HG03457 (cell line): ENCODE data around the gene IL18RAP.

Source experiments
- ATAC-seq: cut with Tn5 transposase; IDR thresholded peaks from one replicate; pipeline ENCODE4 v1.9.1; 2021; ENCODE audit warnings: moderate number of reproducible peaks; ENCODE audit not compliant: unreplicated experiment

The IL18RAP gene

GRCh38 chr2:102492006-102492405 is 69.0 kb downstream of the IL18RAP start:
- no peak for ATAC-seq

GRCh38 chr2:102494570-102494969 is 71.6 kb downstream of the IL18RAP start:
- no peak for ATAC-seq

- no peak for ATAC-seq
Observed at GRCh38 chr2:102498414-102498813, 75.5 kb downstream of the IL18RAP start.

GRCh38 chr2:102499558-102499957 is 76.6 kb downstream of the IL18RAP start:
- no peak for ATAC-seq
